ENCODE measurements around the gene ATP2C1.

GRCh38 chr3:130850044-130850797 lies 43.7 kb upstream of the ATP2C1 start:
- TF ChIP-seq, protein P1, sequence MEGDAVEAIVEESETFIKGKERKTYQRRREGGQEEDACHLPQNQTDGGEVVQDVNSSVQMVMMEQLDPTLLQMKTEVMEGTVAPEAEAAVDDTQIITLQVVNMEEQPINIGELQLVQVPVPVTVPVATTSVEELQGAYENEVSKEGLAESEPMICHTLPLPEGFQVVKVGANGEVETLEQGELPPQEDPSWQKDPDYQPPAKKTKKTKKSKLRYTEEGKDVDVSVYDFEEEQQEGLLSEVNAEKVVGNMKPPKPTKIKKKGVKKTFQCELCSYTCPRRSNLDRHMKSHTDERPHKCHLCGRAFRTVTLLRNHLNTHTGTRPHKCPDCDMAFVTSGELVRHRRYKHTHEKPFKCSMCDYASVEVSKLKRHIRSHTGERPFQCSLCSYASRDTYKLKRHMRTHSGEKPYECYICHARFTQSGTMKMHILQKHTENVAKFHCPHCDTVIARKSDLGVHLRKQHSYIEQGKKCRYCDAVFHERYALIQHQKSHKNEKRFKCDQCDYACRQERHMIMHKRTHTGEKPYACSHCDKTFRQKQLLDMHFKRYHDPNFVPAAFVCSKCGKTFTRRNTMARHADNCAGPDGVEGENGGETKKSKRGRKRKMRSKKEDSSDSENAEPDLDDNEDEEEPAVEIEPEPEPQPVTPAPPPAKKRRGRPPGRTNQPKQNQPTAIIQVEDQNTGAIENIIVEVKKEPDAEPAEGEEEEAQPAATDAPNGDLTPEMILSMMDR (IDR thresholded peaks at IDR 0.05 in 2 of 3, conservative IDR thresholded peaks at IDR 0.05 in 1 of 3; ENCODE audit: insufficient read depth in 2 of 3, low read depth in 1 of 3, low read length in 3 of 3), result no peak
- no peak for TF ChIP-seq GTF2F1 (IDR thresholded peaks at IDR 0.05; ENCODE audit: low read depth, low read length)
- TF ChIP-seq KLF10 (CRISPR knock-in tag; IDR thresholded peaks at IDR 0.05), result no peak
- TF ChIP-seq ZNF431 (CRISPR knock-in tag; IDR thresholded peaks at IDR 0.05), result no peak
- TF ChIP-seq, protein P2, sequence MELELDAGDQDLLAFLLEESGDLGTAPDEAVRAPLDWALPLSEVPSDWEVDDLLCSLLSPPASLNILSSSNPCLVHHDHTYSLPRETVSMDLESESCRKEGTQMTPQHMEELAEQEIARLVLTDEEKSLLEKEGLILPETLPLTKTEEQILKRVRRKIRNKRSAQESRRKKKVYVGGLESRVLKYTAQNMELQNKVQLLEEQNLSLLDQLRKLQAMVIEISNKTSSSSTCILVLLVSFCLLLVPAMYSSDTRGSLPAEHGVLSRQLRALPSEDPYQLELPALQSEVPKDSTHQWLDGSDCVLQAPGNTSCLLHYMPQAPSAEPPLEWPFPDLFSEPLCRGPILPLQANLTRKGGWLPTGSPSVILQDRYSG (tag; conservative IDR thresholded peaks at IDR 0.05; ENCODE audit: low read depth), result 0 out of 2 replicates have a peak, but pooled peaks have one; percentile 10
- TF ChIP-seq POLR2G (IDR thresholded peaks at IDR 0.05; ENCODE audit: low read depth, low read length), result no peak
- TF ChIP-seq SREBF2 (CRISPR knock-in tag; IDR thresholded peaks at IDR 0.05), result no peak
- TF ChIP-seq, protein P3, sequence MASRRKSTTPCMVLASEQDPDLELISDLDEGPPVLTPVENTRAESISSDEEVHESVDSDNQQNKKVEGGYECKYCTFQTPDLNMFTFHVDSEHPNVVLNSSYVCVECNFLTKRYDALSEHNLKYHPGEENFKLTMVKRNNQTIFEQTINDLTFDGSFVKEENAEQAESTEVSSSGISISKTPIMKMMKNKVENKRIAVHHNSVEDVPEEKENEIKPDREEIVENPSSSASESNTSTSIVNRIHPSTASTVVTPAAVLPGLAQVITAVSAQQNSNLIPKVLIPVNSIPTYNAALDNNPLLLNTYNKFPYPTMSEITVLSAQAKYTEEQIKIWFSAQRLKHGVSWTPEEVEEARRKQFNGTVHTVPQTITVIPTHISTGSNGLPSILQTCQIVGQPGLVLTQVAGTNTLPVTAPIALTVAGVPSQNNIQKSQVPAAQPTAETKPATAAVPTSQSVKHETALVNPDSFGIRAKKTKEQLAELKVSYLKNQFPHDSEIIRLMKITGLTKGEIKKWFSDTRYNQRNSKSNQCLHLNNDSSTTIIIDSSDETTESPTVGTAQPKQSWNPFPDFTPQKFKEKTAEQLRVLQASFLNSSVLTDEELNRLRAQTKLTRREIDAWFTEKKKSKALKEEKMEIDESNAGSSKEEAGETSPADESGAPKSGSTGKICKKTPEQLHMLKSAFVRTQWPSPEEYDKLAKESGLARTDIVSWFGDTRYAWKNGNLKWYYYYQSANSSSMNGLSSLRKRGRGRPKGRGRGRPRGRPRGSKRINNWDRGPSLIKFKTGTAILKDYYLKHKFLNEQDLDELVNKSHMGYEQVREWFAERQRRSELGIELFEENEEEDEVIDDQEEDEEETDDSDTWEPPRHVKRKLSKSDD (conservative IDR thresholded peaks at IDR 0.05; ENCODE audit: low read length), result no peak
- no peak for TF ChIP-seq EZH2 (IDR thresholded peaks at IDR 0.05; ENCODE audit: borderline replicate concordance, low read depth, low read length)
